ENCODE data around the gene KCNH1.

Gene KCNH1

DNA sequence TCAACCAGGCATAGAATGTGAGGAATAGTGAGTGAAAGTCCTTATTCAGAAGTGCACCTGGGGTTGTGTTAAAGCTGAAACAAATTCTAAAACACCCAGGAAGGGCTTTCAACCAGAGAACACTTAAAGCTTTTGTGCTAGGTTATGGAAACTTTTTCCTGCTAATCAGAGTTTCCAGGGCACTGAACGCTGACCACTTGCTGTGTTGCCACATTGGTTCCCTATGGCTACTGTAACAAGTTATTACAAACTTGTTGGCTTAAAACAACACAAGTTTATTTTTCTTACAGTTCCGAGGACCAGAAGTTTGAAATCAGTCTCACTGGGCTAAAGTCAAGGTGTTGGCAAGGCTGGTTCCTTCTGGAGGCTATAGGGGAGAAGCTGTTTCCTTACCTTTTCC is 504.7 kb downstream of the KCNH1 start:
- no peak for DNase-seq

DNA sequence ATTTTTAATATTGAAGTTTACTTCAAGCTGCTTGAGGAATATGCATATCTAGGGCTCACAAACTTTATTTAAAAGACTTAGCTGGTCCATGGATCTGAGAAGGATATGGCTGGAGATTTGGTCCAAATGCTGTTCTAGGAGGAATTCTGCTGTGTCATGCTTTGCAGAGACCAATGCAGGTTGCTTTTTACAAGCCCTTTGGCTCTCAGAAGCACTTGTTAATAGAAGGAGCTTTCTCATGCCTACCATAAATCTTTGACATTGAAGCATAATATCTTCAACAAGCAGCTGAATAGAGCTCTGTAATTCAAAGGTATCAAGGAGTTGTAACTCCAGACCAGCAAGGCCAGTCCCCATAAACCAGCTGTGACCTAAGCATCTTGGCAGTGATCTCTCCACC is 506.2 kb downstream of the KCNH1 start:
- DNase-seq = no peak

Measured in hematopoietic multipotent progenitor cell treated with erythropoietin and hydrocortisone succinate and interleukin-3 and kit ligand, for 8 days (in vitro differentiated cells).